HepG2 (cell line): Measurements from ENCODE around the gene VPS11. TPM values are rescaled to one million over a fixed set of nuclear protein-coding genes. Genes with fewer than 3 reads are reported as not detected.

Experiments
- ATF1 ChIP-seq: IDR thresholded peaks from 2 replicates; pipeline ENCODE4 v1.6.1; 2016; ENCODE audit warnings: mild to moderate bottlenecking, control low read depth
- MEF2D ChIP-seq: sonication (generic); formaldehyde crosslinking; IDR thresholded peaks from 2 replicates; pipeline ENCODE4 v1.5.1; 2020; ENCODE audit warnings: mild to moderate bottlenecking, missing genetic modification reagents
- MLLT10 ChIP-seq: sonication (generic); formaldehyde crosslinking; IDR thresholded peaks from 2 replicates; pipeline ENCODE4 v1.4.0; 2020; ENCODE audit warnings: missing genetic modification reagents
- ZNF564 ChIP-seq: sonication (generic); formaldehyde crosslinking; IDR thresholded peaks from 2 replicates; pipeline ENCODE4 v1.8.1; 2023; ENCODE audit warnings: mild to moderate bottlenecking, missing genetic modification reagents
- ZNF644 ChIP-seq: IDR thresholded peaks from 2 replicates; pipeline ENCODE4 v1.6.1; 2016; ENCODE audit warnings: low read depth
- polyA plus RNA-seq, 8 experiments: library from polyadenylated mRNA; depleted of rRNA in 3 of 8; stranded (reverse) in 7 of 8; unstranded in 1 of 8; fragments of >200 nt; fragmentation: Illumina TruSeq in 4 of 8; extraction: Trizol in 4 of 8; gene quantifications; 2 replicates each; pipeline versions ENCODE4 v1.2.1 to v1.2.3, GENCODE V29; 2011 to 2016; ENCODE audit warnings: low read depth in 4 of 8, missing spikeins in 1 of 8, mixed read lengths in 1 of 8; ENCODE audit not compliant: insufficient read depth in 1 of 8
- total RNA-seq, 5 experiments: library from RNA; depleted of rRNA; stranded (reverse); fragments of >200 nt; fragmentation: Illumina TruSeq; extraction: Trizol; gene quantifications; 2 replicates each; pipeline ENCODE4 v1.2.3, GENCODE V29; 2016; ENCODE audit warnings: low read depth in 1 of 5
- TF ChIP-seq, protein P1 (sequence below): sonication (generic); formaldehyde crosslinking; IDR thresholded peaks from 2 replicates; pipeline ENCODE4 v1.4.0; 2020; ENCODE audit warnings: missing genetic modification reagents, mild to moderate bottlenecking, borderline replicate concordance
- TF ChIP-seq, protein P2 (sequence below): sonication (generic); formaldehyde crosslinking; IDR thresholded peaks from 2 replicates; pipeline ENCODE4 v1.4.0; 2020; ENCODE audit warnings: missing genetic modification reagents, borderline replicate concordance
- TF ChIP-seq, protein P3 (sequence below): sonication (generic); formaldehyde crosslinking; IDR thresholded peaks from 2 replicates; pipeline ENCODE4 v1.4.0; 2020; ENCODE audit warnings: mild to moderate bottlenecking, missing genetic modification reagents
- TF ChIP-seq, protein P4 (sequence below): conservative IDR thresholded peaks from 2 replicates; pipeline ENCODE4 v1.6.1; 2018; ENCODE audit warnings: missing genetic modification reagents
- TF ChIP-seq, protein P5 (sequence below): sonication (generic); formaldehyde crosslinking; conservative IDR thresholded peaks from 2 replicates; pipeline ENCODE4 v1.8.0; 2022; ENCODE audit warnings: mild to moderate bottlenecking, moderate library complexity, missing genetic modification reagents
- TF ChIP-seq, protein P6 (sequence below): sonication (generic); formaldehyde crosslinking; conservative IDR thresholded peaks from 2 replicates; pipeline ENCODE4 v1.4.0; 2020; ENCODE audit warnings: missing genetic modification reagents

Gene VPS11
- total and polyA plus RNA-seq, 2 of the 13 experiments (the other 11 are each of a cell fraction or from before 2014, with no cell fraction given) = 13.7 to 21.6 TPM

DNA sequence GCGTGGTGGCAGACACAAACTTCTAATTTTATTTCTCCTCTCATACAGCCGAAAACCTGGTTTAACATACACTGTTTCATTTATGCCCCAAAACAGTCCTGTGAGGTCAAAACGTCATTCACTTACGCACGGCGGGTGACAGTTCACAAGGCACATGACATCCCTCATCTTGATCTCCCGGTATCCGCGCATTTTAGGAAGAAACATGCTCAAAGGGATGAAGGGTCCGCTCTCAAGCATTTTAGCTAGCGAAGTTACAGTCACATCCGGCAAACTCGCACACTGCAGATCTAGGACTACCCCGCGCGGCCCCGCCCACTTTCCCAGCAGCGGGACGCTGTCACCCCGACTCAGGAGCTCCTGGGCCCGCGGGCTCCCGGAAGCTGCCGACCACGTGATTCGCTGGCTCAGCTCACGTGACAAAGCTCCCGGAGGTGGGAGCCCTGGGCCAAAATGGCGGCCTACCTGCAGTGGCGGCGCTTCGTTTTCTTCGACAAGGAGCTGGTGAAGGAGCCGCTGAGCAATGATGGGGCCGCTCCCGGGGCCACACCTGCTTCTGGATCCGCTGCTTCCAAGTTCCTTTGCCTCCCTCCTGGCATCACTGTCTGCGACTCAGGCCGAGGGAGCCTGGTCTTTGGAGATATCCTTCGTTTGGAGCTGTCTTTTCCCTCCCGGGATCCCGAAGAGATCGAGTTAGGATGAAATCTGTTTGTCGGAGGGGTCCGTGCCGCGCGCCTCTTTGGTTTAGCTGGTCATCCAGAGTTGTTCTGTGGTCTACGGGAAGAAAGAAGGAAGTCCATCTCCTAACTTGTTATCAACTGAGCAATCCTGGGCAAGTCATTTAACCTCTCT is at the start of gene VPS11 (continued):
- TF ChIP-seq ZNF564 (CRISPR knock-in tag) = no peak
- TF ChIP-seq, protein P1, sequence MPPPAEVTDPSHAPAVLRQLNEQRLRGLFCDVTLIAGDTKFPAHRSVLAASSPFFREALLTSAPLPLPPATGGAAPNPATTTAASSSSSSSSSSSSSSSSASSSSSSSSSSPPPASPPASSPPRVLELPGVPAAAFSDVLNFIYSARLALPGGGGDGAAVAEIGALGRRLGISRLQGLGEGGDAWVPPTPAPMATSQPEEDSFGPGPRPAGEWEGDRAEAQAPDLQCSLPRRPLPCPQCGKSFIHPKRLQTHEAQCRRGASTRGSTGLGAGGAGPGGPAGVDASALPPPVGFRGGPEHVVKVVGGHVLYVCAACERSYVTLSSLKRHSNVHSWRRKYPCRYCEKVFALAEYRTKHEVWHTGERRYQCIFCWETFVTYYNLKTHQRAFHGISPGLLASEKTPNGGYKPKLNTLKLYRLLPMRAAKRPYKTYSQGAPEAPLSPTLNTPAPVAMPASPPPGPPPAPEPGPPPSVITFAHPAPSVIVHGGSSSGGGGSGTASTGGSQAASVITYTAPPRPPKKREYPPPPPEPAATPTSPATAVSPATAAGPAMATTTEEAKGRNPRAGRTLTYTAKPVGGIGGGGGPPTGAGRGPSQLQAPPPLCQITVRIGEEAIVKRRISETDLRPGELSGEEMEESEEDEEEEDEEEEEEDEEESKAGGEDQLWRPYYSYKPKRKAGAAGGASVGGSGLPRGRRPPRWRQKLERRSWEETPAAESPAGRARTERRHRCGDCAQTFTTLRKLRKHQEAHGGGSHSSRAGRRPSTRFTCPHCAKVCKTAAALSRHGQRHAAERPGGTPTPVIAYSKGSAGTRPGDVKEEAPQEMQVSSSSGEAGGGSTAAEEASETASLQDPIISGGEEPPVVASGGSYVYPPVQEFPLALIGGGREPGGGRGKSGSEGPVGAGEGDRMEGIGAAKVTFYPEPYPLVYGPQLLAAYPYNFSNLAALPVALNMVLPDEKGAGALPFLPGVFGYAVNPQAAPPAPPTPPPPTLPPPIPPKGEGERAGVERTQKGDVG (CRISPR knock-in tag) = no peak; the same call in 1 of the 2 replicates
- TF ChIP-seq ZNF644 = no peak
- peak; percentile 57; the same call in 1 of the 2 replicates for TF ChIP-seq MEF2D (CRISPR knock-in tag)
- TF ChIP-seq, protein P2, sequence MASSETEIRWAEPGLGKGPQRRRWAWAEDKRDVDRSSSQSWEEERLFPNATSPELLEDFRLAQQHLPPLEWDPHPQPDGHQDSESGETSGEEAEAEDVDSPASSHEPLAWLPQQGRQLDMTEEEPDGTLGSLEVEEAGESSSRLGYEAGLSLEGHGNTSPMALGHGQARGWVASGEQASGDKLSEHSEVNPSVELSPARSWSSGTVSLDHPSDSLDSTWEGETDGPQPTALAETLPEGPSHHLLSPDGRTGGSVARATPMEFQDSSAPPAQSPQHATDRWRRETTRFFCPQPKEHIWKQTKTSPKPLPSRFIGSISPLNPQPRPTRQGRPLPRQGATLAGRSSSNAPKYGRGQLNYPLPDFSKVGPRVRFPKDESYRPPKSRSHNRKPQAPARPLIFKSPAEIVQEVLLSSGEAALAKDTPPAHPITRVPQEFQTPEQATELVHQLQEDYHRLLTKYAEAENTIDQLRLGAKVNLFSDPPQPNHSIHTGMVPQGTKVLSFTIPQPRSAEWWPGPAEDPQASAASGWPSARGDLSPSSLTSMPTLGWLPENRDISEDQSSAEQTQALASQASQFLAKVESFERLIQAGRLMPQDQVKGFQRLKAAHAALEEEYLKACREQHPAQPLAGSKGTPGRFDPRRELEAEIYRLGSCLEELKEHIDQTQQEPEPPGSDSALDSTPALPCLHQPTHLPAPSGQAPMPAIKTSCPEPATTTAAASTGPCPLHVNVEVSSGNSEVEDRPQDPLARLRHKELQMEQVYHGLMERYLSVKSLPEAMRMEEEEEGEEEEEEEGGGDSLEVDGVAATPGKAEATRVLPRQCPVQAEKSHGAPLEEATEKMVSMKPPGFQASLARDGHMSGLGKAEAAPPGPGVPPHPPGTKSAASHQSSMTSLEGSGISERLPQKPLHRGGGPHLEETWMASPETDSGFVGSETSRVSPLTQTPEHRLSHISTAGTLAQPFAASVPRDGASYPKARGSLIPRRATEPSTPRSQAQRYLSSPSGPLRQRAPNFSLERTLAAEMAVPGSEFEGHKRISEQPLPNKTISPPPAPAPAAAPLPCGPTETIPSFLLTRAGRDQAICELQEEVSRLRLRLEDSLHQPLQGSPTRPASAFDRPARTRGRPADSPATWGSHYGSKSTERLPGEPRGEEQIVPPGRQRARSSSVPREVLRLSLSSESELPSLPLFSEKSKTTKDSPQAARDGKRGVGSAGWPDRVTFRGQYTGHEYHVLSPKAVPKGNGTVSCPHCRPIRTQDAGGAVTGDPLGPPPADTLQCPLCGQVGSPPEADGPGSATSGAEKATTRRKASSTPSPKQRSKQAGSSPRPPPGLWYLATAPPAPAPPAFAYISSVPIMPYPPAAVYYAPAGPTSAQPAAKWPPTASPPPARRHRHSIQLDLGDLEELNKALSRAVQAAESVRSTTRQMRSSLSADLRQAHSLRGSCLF (CRISPR knock-in tag) = no peak
- TF ChIP-seq, protein P3, sequence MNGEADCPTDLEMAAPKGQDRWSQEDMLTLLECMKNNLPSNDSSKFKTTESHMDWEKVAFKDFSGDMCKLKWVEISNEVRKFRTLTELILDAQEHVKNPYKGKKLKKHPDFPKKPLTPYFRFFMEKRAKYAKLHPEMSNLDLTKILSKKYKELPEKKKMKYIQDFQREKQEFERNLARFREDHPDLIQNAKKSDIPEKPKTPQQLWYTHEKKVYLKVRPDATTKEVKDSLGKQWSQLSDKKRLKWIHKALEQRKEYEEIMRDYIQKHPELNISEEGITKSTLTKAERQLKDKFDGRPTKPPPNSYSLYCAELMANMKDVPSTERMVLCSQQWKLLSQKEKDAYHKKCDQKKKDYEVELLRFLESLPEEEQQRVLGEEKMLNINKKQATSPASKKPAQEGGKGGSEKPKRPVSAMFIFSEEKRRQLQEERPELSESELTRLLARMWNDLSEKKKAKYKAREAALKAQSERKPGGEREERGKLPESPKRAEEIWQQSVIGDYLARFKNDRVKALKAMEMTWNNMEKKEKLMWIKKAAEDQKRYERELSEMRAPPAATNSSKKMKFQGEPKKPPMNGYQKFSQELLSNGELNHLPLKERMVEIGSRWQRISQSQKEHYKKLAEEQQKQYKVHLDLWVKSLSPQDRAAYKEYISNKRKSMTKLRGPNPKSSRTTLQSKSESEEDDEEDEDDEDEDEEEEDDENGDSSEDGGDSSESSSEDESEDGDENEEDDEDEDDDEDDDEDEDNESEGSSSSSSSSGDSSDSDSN (CRISPR knock-in tag) = peak; percentile 40; the same call in 1 of the 2 replicates
- TF ChIP-seq, protein P4, sequence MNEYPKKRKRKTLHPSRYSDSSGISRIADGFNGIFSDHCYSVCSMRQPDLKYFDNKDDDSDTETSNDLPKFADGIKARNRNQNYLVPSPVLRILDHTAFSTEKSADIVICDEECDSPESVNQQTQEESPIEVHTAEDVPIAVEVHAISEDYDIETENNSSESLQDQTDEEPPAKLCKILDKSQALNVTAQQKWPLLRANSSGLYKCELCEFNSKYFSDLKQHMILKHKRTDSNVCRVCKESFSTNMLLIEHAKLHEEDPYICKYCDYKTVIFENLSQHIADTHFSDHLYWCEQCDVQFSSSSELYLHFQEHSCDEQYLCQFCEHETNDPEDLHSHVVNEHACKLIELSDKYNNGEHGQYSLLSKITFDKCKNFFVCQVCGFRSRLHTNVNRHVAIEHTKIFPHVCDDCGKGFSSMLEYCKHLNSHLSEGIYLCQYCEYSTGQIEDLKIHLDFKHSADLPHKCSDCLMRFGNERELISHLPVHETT (CRISPR knock-in tag) = peak; percentile 74; the same call in 1 of the 2 replicates
- TF ChIP-seq, protein P5, sequence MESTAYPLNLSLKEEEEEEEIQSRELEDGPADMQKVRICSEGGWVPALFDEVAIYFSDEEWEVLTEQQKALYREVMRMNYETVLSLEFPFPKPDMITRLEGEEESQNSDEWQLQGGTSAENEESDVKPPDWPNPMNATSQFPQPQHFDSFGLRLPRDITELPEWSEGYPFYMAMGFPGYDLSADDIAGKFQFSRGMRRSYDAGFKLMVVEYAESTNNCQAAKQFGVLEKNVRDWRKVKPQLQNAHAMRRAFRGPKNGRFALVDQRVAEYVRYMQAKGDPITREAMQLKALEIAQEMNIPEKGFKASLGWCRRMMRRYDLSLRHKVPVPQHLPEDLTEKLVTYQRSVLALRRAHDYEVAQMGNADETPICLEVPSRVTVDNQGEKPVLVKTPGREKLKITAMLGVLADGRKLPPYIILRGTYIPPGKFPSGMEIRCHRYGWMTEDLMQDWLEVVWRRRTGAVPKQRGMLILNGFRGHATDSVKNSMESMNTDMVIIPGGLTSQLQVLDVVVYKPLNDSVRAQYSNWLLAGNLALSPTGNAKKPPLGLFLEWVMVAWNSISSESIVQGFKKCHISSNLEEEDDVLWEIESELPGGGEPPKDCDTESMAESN (CRISPR knock-in tag) = peak; percentile 60; the same call in 1 of the 2 replicates
- TF ChIP-seq, protein P6, sequence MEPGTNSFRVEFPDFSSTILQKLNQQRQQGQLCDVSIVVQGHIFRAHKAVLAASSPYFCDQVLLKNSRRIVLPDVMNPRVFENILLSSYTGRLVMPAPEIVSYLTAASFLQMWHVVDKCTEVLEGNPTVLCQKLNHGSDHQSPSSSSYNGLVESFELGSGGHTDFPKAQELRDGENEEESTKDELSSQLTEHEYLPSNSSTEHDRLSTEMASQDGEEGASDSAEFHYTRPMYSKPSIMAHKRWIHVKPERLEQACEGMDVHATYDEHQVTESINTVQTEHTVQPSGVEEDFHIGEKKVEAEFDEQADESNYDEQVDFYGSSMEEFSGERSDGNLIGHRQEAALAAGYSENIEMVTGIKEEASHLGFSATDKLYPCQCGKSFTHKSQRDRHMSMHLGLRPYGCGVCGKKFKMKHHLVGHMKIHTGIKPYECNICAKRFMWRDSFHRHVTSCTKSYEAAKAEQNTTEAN = no peak
- no peak for TF ChIP-seq MLLT10 (CRISPR knock-in tag)
- TF ChIP-seq ATF1 (CRISPR knock-in tag) = peak; percentile 49
